ENCODE results near the gene ELMO1.

Gene ELMO1

DNA sequence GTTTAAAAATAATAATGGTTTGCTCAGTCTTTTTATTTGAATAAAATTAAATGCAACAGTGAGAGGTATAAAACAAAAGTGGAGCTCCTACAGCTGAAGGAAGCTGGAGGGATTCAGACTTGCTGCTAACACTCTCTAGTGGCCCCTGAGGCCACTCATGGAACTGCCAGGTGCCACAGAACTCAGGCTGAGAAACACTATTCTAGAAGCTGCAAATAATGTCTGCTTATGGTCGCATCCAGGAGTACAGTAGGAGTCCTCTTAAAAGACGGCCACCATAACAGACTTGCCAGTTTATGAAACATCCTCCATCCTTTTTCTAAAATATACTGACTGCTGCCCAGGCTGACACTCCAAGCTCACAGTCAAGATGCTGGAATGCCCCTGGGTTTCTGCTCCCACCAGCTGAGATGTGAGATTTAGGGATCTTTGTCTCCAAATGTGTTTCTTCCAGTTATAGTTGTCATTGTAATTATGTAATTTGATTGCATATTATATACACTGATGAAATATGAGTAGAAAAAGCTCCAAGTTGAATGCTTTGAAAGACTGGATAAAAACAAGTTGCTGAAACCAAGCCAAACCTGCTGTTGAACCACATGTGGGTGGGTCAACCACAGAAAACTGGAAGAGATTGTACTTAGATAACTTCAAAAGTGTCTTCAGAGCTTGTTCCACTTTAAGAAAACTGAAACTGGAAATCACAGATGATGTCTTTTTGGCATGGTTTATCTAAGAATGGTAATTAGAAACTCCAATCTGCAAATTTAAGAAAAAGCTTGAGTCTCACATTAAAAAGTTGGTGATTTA, 510.7 kb downstream of the ELMO1 start:
- DNase-seq (ENCODE audit: low read depth in 2 of 3, low spot score in 2 of 3): no peak

DNA sequence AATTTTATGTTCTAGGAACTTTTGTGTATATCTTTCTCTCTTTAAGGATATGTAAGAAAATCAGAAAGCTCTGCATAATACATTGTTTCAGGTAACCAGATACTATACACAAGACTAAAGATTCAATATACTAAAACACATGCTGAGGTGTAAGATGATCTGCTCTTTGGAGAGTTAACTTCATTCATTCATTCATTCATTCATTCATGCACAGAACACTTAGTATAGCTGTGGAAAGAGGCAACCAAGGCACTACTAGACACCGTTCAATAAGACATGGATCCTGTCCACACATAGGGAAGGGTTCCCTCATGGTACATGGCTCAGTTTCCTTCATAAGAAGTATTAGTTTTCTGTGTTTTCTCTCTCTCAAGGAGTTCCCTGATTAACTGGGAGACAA, 516.8 kb downstream of the ELMO1 start:
- no peak for DNase-seq (ENCODE audit: low read depth in 2 of 3, low spot score in 2 of 3)

DNA sequence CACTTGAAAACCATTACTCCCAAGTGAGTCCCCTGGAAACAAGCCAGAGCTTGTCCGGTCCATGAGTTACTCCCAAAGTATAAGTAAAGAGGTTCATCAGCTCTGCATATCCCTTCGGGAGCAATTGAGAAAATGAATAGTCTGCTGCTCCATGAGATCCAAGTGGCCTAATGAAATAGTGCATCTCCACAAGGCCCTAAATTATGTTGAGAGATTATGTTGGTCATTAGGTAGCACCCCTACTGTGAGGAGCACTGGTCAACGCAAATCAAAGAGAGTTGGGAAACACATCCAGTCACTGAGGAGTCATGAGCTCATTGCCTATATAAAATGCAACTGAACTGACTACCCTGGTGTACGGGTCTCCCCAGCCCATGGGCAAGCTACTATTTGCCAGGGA, 518.9 kb downstream of the ELMO1 start:
- DNase-seq (ENCODE audit: low read depth in 2 of 3, low spot score in 2 of 3): no peak

DNA sequence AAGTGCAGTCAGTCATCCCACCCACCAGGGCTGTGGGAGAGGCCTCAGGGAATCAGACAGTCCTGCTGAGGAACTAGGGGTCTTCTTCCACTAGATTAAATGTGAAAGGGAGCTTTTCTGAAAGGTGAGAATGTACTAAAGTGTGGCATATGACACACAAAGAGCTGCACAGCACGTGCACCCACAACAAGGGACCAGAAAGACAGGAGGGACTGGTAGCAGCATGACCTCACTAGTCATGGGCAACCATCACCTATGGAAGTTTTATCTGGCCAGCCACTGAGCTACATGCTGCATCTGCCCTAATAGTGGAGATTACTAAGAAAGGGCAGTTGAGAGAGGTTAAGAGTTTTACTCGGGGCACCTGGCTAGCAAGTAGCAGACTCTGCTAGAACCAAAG, 519.9 kb downstream of the ELMO1 start:
- no peak for DNase-seq (ENCODE audit: low read depth in 2 of 3, low spot score in 2 of 3)

DNA sequence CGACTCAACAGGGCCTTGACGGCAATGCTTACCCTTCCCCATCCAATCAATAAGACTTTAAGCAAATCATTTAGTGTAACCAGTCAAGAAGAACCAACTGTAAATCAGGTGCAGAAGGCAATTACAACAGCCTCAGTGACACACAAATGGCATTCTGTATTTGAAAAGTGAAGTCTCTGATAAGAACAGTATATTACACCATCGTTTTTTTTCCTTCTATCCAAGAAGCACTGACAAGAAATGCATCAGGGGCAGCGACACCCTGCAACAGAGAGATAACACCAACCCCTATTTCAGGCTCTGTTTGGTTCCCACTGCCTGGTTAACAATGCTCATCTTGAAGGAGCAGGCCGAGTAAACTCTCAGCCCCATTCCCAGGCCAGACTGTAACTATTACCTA, 520.4 kb downstream of the ELMO1 start:
- no peak for DNase-seq (ENCODE audit: low read depth in 2 of 3, low spot score in 2 of 3)

DNA sequence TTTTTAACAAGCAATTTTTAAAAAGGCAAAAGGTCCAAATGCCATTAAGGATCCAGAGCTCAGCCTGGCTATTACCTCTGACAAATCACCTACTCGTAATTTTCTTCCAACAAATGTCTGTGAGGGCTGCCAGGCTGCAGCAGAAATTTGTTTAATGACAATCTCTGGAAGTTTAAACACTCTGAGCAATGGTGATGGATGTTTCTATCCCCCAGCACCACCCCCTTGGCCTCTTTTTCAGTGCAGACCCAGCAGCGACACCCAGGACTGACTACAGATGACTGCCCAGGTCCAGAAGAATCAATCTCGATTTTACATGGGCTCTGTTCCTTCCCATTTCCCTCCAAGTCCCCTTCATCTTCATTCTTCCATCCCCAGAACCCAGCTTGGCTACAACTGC, 523.0 kb downstream of the ELMO1 start:
- DNase-seq (ENCODE audit: low read depth in 2 of 3, low spot score in 2 of 3): no peak

DNA sequence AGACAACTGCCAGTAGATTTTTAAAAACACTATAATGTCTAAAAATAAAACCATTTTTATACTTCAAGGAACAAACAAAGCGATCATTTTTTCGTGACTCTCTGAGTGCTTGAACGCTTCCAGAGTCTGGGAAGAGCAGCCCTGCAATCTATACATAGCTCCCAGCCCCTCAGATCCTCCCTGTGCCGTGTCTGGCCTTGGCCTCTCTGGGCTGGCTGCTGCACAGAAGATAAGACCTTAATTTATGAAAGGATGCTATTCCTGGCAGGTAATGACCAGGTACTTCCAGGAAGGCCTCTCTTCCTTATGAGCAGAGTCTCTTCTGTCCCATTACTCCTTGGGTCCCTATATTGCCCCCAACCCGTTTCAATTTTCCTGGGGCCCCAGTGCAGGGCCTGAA, 523.5 kb downstream of the ELMO1 start:
- no peak for DNase-seq (ENCODE audit: low read depth in 2 of 3, low spot score in 2 of 3)

DNA sequence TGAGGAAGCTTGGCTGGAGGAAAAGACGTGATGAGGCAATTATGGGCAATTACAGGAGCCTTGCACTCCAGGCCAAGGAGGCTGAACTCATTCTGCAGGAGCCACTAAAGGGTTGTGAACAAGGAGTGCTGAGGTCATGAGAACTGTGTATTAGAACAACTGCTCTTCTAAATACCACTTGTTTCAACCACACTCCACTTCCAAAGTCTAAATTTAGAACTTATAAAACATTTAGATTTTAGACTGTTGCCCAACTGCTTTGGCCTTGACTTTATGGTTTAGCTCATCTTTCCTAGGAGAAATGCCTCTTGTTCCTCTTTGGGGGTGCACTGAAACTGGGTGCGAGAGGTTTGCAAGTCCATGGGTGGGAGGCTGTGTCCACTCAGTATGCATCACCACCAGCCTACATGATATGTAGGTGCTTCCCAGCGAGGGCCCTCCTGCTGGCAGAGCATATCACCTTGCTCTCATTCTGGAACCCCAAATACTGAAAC, 524.7 kb downstream of the ELMO1 start:
- DNase-seq (ENCODE audit: low read depth in 2 of 3, low spot score in 2 of 3): no peak

DNA sequence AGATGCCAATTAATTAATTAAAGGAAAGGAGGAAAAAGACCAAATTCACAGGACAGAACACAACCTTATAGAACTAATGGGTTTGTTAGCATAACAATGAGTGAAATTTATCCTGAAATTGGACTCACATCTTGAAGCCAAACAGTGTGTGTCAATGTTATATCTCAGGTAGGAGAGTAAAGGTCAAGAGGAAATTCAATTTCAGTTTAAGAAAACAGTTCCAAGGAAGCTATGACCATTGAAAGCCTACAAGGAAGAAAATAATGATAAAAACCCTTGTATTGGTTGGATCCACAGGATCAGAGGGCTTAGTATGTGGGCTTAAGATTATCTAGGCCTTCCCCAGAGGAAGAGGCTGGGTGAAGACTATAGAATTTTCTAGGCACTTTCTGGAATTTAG, 525.5 kb downstream of the ELMO1 start:
- no peak for DNase-seq (ENCODE audit: low read depth in 2 of 3, low spot score in 2 of 3)

DNA sequence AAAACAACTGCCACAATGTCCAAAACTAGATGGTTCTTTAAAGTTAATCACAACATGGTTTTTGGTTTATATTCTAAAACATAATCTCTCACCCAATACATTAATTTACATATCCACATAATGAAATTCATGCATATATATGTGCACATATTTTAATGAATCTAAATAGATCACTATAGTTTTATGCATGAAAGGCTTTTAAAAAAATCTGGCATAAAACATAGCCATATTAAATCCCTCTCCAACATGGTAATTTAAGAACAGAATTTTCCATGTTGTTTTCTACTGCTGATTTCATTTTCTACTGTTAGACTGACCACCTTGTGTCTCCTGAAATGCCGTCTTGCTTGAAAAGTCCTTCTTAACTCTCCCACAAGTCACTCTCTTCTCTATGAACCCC, 528.2 kb downstream of the ELMO1 start:
- no peak for DNase-seq (ENCODE audit: low read depth in 2 of 3, low spot score in 2 of 3)

DNA sequence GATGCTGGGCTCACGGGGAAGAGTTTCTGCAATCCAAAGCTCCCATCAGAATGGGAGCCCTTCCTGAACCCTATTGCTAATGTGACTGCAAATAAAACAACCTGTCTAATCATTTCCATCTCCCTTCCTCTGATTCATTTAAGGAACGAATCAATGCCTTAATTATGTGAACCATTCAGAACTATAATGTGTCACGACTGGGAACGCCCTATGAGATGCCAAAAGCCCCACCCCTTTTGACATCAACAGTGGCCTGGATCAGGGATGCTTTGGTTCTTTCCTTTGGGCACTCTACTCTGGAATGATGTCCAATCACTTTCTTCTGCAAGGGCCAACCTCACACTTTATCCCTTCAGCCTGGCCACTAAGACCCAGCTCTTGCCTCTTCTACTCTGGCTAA, 528.9 kb downstream of the ELMO1 start:
- no peak for DNase-seq (ENCODE audit: low read depth in 2 of 3, low spot score in 2 of 3)

DNA sequence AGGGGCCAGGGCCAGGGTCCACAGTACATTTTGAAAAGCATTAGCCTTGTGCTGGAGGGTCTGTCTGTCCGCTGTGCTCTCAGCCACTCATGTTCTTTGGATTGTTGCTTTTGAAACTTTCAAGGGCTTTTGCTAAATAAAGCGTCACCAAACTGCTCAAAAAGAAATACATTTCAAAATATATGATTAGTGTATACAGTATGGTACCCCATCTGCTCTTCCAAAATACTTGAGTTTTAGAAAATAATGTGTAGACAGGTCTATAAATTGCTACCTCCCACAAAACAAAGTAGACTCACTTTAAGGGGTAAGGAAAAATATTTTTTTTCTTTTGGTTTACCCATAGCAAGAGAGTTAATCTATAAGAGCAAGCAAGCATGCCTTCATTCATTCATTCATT, 530.1 kb downstream of the ELMO1 start:
- no peak for DNase-seq (ENCODE audit: low read depth in 2 of 3, low spot score in 2 of 3)

DNA sequence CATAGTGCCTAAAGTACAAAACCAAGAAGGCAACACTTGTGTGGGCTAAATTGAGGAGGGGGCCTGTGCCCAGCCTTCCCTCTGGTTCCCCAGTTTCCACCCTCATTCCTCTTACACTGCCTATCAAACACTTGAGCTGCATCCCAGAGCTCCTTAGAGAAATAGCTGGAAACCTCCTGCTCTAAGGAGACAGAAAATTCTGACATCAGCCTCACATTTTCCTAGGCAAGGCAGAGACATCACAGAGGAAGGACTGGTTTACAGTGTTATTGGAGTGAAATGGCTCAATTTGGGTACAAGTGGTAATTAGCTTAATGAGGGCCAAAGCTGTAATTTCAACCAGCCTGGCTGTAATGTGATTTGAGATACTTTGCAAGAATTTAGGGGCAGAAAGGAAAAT, 532.0 kb downstream of the ELMO1 start:
- no peak for DNase-seq (ENCODE audit: low read depth in 2 of 3, low spot score in 2 of 3)

DNA sequence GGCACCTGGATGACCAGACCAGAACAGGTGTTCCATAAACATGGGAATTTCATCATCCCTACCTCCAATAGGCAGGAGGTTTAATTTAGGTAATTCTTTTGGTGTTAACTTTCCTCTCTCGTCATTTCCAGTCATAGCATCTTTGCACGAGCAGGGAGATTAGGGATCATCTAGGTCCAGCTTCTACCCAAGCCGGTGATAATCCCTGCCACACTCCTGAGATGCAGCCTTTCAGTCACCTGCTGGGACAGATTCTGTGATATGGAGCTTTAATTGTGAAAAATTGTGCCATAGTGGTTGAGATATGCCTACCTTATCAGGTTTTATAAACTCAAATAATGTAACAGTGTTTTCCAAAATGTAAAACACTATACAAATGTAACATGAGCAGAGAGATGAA, 532.5 kb downstream of the ELMO1 start:
- DNase-seq (ENCODE audit: low read depth in 2 of 3, low spot score in 2 of 3): no peak

DNA sequence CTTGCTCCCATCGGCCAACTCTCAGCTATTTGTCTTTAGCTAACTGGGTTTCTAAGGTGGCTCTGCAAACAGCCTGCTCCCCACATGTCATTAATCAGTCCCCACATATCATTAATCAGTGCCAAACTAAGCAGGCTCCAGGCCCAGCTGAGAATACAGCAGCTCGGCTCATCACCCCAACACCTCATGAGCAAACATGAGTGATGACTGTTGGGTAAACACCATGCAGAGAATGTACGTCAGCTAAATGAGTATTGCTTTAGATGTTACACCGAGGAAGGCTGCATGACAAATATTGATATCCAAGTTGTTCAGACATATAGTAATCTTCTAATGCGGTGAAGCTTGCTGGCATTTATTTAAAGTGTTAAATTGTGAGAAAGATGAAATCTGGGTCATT, 536.9 kb downstream of the ELMO1 start:
- DNase-seq (ENCODE audit: low read depth in 2 of 3, low spot score in 2 of 3): no peak

DNA sequence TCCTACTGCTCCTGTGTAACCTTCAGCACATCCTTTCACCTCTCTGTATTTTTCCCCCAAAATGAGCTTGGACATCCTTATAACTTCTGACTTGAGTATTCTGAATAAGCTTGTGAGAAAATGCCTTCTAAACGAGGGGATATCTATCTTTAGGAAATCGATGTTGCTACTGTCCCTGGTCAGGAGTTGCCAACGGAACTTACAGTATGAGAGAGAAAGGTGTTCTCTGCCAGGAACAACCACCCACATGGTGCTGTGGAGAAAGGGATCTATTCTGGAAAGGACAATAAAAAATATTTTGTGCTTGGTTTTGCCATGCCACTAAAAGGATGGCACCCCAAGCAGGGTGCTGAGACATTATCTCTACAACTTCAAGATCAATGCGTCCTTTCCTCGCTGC, 537.8 kb downstream of the ELMO1 start:
- DNase-seq (ENCODE audit: low read depth in 2 of 3, low spot score in 2 of 3): no peak

DNA sequence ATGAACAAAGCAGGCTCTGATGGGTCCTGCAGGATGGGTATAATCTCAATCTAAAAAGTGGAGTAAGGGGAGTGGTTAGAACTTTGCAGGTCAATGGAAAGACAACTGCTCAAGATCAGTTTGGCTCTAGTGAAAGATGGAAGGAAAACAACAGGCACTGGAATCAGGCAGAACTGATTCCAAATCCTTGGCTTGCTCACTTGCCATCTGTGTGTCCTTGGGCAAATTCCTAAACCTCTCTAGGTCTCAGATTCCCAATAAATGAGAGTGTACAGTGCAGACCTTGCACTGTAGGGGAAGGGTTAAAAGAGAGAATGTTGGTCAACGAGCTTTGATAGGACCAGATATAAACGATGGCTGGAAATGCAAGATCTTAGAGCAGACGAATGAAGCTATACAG, 538.3 kb downstream of the ELMO1 start:
- DNase-seq (ENCODE audit: low read depth in 2 of 3, low spot score in 2 of 3): no peak

DNA sequence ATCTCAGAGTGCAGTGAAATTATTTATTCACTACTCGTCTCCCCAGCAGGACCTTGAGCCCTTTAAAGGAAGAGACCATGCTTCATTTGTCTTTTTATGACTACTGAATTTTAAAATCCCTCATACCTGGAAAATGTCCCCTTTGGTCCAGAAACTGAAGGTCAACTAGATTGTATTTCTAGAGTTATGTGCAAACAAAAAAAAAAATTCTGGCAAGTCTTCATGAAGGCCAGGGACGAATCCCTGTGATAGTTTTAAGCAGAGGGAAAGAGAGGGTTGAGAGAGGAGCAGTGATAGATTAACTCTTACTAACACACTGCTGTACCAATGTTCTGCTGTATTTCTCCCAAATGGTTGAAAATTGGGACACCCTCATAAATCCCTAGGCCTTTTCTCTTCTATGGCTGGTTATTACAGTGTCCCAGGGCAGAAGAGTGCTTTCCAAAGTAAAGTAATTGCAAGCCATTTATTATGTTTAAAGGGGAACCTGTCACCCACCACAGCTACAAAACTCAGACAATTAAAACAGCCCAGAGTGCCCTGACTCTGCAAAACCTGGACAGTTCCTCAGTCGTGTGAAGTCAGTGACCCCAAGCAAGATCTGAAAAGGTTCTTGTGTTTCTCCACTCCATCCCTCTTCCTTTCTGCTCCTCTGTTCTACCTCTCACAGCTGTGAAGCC, 541.6 kb downstream of the ELMO1 start:
- no peak for DNase-seq (ENCODE audit: low read depth in 2 of 3, low spot score in 2 of 3)

DNA sequence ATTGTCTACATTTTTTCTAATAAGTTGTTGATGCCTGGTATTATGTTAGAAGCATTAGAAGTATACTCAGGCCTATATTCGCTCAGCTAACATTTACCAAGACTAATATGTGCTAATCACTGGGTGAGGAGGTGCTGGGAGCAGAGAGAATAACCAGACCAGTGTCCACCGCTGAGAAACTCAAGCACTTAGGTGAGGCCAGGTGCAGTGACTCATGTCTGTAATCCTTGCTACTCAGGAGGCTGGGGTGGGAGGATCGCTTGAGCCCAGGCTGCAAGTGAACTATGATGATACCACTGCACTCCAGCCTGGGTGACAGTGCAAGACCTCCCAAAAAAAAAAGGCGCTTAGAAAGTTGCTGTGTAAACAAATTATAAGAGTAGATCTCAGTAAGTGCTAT, 542.2 kb downstream of the ELMO1 start:
- DNase-seq (ENCODE audit: low read depth in 2 of 3, low spot score in 2 of 3): no peak

DNA sequence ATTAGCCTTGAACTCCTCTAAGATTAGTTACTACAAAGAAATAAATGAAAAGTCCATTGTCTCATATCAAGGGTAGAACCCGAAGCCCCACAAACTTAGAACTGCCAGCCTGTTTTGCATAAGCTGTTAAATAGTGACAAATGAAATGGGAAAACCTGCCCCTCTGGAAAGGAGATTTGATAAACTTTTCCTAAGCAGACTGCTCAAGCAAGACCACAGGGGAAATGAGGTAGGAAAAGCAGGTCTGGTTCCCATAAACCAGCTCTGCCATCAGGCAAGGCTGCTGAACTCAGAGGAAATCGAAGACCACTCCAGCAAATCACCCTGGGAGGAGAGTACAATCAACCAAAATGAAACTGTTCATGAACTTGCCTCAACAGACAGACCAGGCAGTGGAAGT, 542.8 kb downstream of the ELMO1 start:
- DNase-seq (ENCODE audit: low read depth in 2 of 3, low spot score in 2 of 3): no peak

DNA sequence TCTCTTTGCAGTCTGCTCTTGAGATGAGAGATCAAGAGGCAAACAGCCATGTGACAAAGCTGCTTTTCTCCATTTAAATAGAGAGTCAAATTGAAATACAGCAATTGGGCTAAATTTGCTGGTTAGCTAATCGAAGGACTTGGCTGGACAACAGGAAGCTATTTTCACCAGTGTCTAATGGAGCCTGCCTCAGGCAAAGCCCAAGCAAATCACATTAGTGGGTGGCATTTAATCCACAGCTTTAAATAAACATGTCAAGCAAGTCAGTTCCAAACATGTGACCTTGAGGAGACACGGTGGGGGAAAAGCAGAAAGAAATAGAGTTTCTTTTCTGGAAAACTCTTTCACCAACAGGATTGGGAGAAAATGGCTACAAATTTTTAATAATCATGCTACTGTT, 543.9 kb downstream of the ELMO1 start:
- no peak for DNase-seq (ENCODE audit: low read depth in 2 of 3, low spot score in 2 of 3)

DNA sequence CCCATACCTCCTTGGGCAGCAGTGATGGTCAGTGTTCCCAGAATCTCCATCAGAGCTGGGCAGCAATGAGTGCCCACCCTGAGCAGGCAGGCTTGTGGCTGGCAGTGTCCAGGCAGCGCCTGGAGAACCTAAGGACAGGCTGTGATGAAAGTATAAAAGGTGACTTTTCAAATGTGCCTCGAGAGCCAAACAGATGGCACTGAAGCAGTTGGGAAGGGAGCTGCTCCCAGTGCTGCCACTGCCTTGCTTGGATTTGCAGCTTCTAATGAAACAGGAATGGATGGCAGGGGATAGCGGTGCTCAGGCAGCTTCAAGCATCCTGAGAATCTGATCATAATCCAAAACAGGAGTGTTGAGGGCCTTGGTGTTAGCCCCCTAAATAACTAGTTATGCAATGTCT, 544.6 kb downstream of the ELMO1 start:
- DNase-seq (ENCODE audit: low read depth in 2 of 3, low spot score in 2 of 3): no peak

Measured in activated CD8-positive, alpha-beta memory T cell treated with anti-CD3 and anti-CD28 coated beads for 48 hours (primary cell).